CD4-positive, alpha-beta T cell treated with Interleukin-21 for 1 hour (primary cell): Measurements from ENCODE around the gene SLC41A3.
"Not testable (repeated sequence)": the region's sequence is repeated elsewhere in the genome, so short reads cannot be mapped to it uniquely, and the experiment has no call there.

Experiments
- DNase-seq: peaks from one replicate; pipeline ENCODE4 v3.0.0-alpha.2; 2020

Gene SLC41A3

DNA sequence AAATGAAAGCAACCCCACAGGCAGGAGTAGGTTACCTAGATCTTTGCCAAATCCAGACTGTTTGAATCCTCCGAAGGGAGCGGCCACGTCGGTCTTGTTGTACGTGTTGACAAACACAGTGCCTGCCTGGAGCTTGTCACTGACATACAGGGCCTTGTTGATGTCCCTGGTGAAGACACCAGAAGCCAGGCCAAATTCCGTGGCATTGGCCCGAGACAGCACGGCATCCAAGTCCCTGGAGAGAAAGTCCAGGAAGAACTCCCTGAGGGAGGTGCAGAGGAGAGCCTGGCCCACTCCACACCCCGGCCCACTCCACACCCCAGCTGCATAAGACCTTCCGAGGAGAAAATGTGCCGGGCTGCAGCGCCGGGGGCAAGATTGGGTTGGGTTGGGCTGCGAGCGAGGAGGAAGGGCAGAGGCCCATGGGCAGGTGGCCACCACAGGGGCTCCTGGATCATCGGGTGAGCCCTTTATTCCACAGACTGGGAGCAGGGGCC, 21.8 kb upstream of the SLC41A3 start:
- DNase-seq: no peak

DNA sequence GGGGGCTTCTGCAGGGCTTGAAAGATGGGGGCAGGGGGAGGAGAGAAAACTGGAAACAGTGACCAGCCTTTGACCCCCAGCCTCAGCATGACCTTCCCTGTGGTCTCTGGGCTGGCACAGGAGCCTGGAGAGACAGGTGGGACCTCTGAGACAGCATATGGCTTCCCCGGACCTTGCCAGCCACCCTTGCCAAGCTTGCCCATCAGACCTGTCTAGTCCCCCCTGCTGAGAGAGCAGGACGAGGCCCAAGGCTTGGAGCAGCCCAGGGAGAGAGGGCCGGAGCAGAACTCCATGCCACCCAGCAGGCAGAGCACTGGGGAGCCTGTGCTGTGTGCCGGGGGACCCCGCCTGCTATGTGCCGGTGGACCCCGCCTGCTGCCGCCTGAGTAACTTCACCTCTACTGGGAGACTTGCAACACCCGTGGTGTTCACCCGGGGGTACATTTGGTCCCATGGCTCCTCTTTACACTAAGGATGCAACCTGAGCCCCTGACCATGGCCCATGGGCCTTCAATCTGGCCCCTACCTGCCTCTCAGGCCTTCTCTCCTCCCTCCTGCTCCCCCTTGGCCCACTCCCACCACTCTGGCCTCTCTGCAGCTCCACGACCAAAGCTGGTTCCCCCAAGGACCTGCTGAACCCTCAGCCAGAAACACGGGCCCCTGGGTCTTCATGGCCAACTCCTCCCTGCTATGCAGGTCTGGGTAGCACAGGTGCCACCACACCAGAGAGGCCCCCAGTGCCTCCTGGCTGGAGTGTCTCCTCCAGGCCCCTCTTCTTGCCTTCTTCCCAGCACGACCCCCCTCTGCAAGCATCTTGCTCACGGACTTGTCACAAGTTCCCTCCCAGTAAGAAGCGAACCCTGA, 21.1 kb upstream of the SLC41A3 start:
- DNase-seq: no peak

DNA sequence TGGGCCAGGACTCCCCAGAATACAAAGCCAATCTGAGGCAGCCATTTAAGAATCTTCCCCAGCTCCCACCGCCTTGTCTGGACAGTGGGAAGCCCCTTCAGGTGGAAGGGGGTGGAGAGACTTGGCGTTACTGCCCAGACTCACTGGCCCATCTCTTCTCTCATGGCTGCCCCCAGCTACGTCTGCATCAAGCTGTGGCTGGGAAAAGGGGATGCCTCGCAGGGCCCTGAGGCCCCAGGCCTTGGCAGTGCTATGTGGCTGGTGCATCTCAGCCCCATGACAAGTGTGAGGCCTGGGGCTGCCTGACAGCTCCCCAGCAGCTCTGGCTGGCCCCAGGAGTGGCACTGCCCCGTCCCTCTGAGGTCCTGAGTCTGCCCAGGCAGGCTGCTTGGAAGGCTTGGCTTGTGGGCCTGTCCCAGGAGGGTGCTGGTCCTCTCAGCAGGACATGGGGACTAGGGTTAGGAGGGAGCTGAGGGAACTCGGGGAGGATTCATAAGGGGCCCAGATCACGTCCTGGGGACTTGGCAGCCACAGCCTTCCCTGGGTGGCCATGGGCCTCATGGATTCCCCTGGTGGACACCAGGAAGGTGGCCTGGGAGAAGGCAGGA, 20.2 kb upstream of the SLC41A3 start:
- no peak for DNase-seq

DNA sequence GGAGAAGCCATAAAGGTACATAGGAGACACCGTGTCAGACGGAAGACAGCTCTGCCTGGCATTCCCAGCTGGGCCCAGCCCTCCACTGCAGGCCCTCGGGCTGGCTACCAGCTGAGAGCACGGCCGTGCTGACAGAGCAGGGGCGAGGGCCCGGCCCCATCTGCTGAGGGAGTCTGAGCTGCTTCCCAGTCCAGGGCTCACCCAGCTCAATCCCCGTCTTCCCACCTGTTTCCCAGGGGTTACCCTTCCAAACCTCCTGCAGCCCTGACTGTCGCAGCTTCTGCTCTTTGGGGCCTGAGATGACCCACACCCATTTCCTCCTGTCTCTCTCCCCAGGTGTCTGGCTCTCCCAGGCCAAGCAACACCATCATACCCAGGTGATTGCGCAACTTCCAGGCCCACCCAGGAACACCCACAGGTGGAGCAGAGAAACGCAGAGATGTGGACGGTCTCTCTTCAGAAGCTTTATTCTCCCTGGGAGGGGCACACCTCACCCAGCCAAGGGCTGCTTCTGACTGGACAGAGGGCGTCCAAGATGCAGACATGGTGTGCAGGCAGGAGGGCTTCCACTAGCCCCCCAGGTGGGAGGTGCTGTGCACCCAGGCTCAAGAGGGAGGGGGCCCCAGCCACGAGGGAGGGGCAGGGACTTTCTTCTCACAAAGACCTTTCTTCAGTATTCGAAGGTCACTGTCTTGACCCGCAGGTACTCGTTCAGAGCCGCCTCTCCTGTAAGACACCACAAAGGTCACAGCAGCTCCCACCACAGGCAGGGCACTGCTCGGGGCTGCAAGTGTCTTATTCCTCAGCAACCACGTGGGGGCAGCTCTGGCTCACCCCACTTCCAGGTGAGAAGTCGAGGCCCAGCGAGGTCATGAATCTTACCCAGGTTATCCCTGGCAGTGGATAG, 19.4 kb upstream of the SLC41A3 start:
- DNase-seq: no peak

DNA sequence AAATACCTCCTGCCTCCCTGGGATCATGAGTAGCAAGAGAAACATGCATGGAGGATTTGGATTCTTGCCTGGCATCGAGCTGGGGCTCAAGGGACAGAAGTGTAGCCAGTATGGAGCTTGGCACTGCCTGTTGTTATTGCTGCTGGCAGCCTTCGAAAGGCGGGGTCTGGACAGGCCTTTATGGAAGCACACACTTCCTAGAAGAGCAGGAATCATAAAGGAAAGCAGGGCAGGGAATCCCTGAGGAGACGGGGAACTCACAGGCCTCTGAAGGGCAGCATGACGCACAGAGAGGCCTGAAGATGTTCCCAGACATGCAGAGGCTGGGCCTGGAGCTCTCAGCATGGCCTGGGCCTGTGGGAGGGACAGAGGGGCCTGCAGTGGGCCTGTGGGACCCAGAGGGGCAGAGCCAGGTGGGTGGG, 18.6 kb upstream of the SLC41A3 start:
- DNase-seq: no peak

DNA sequence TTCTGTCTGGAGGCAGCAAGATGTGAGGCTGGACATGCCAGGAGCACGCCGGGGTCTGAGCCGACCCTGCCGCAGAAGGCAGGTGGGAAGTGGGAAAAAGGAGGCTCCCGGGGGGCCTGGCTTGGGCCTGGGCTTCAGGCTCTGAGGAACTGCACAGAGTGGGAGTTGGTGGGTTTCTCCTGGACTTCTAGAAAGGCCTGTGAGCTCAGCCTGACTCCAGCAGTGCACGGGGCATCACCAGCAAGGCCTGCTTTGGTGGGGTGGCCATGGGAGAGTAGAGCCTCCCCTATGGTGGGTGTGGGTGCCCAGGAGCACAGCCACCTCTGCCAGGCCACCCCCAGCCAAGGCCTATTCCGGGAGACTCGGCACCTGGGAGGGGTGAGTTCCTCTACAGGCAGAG, 18.1 kb upstream of the SLC41A3 start:
- no peak for DNase-seq

DNA sequence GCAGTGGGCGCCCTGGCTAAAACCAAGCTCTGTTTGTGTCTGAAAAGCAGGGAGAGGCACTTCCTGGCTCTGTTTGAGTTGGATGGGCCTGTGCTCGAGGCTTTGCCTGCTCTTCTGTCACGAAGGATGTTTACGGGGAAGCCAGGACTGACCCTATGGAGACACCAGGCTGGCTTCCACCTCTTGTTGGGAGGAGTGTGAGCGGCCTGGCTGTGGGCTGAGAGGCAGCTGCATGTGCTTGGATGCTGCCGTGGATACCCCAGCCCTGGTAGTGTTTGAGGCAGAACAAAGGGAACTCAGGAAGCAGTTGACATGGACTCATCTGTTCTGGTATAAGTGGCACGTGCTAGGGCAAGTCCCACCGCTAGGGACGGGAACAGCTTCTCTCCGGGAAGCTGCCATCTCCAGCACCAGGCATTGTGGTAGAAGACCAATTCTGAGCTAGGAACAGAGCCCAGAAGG, 17.6 kb upstream of the SLC41A3 start:
- no peak for DNase-seq

DNA sequence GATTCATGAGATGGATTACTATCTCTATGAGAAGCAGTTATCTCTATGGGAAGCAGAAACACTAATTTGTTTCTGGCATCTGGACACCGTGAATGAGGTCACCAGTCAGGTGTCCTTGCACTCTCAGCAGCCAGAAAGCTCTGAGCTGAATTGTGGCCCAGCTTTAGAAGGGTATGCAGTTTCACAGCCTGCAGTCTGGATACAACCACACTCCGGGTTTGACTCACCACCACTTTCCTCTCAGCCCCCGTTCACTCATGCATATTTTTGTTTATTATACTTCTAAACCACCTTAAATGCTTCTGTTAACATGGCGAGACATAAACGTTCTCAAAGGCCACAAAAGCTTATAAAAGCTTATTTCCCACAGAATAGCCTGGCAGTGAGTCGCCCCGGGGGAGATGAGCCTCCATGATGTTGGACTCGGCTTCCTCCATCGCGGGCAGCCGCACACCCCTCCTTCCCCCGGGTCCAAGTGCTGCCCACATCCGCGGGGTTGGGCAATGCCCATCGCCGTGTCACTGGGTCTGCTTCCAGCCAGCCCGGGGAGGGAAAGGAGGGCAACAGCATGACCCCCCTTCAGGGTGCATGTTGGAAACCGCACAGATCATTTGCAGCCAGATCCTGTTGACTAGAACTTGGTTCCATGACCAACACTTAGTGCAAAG, 16.8 kb upstream of the SLC41A3 start:
- no peak for DNase-seq

DNA sequence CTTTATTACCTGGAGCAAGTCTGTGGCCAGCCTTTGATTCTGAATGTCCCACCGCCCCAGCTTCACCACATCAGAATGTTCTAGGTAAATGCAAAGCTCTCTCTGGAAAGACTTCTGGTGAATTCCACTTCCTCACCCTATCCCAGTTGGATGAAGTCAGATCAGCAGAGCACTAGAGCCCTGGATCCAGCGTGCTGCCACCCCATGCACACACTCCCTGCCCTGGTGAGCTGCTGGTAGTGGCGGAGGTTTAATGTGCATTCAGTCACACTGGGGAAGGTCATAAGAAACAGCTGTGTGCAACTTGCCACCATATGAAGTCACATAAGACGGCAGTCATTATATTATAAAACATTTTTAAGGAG, 16.3 kb upstream of the SLC41A3 start:
- DNase-seq: no peak

DNA sequence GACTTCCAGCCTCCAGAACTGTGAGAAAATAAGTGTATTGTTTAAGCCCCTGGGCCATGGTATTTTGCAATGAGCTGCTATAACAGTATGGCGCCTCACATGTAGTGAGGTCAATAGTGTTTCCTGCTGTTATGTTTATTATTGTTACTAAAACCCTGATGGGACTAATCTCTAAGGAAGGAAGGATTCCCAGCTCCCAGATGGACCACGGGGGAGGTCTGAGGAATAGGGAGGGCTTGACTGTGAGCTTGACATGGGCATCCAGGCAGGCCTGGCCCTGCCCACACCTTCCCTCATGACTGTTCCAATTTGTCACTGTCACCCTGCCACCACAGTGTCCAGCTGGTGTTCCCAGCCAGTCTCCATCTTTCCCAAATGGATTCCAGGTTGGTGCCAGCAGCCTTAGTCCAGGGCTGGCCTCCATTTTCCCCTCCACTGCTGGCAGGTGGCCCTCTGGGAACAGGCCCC, 14.5 kb upstream of the SLC41A3 start:
- no peak for DNase-seq

DNA sequence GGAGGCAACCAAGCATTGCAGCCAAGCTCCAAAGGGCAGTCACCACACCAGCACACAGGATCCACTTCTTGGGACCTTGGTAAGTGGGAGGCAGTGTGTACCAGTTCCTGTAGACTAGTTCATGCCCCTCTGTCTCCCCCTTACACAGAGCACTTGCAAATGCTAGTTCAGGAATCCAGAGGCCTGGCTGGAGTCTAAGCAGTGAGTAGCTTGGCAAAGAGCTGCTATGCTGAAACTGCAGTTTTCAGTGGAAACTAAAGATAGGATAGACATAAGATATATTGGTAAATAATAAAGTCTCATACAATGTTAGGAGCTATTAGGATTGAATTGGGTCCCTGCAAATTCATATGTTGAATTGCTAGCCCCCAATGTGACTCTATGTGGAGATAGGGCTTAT, 13.9 kb upstream of the SLC41A3 start:
- no peak for DNase-seq

DNA sequence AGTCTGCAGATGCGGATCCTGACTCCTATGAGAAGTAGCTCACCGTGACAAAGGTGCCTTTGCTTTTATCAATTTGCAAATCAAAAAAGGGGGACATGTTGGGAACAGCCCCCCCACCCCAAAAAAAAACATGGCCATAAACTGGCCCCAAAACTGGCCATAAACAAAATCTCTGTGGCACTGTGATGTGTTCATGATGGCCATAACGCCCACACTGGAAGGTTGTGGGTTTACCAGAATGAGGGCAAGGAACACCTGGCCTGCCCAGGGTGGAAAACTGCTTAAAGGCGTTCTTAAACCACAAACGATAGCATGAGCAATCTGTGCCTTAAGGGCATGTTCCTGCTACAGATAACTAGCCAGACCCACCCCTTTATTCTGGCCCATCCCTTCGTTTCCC, 12.3 kb upstream of the SLC41A3 start:
- not testable (repeated sequence) for DNase-seq

DNA sequence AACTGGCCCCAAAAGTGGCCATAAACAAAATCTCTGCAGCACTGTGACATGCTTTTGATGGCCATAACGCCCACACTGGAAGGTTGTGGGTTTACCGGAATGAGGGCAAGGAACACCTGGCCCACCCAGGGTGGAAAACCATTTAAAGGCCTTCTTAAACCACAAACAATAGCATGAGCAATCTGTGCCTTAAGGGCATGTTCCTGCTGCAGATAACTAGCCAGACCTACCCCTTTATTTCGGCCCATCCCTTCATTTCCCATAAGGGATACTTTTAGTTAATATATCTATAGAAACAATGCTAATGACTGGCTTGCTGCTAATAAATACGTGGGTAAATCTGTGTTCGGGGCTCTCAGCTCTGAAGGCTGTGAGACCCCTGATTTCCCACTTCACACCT, 8.2 kb upstream of the SLC41A3 start:
- not testable (repeated sequence) for DNase-seq

DNA sequence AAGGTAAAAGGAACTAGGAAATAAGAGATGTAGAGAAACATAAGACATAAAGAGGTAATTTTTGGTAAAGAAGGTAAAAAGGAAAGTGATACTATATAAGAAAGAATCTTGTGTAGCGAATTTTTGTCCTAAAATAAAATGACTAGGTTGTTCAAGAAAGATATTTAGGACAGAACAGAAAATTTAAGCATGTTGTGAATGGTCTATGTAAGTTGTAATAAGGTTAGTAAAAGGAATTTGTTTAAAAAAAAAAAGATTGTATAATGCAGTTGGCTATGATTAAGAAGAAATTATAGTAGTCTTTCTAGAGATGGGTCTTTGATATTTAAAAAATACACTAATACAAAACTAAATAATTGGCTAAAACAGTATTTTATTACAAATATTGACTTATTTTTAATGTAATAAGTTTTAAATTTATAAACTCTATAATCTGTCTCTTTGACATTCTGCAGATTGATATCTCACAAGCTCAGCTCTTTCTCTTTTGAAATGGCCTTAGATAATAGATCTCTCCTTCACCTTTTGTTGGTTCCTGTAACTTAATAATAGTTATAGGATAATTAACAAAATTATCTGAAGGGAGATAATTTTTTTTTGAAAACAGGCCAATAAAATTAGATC, 3.7 kb upstream of the SLC41A3 start:
- DNase-seq: no peak

DNA sequence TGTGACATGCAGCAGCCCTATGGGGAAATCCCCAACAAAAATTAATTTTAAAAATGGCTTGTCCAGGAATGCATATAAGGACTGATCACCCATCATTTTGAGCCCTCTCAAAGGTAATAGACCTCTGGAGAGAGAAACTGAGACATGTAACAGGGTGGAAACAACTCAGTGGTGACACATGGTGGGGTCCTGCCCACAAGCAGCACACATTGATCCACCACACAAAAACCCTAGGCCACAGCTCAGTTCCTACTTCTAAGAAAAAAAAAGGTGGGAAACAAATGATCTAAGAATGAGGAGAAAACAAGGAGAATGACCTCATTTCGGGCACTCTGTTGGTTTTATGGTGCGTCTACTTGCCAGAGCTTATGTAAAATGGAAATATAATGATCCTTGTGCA, 1.9 kb upstream of the SLC41A3 start:
- DNase-seq: no peak

DNA sequence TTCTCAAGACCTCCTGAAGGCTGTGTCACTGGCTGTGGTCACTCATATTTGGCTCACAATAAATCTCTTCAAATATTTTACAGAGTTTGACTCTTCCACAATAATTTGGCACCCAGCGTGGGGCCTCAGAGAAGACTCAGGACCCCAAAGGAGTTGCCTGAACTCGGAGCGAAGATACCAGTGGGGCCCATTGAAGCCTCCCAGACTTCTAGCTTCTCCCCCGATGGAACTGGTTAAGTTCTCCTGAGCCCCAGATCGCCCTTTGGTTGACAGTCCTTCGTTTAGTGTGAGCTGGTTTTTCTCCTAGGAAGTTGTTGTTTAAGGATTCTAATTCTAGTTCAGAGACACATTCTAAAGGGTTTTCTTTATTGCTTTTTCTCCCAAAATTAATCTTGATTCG, 1.4 kb upstream of the SLC41A3 start:
- no peak for DNase-seq

DNA sequence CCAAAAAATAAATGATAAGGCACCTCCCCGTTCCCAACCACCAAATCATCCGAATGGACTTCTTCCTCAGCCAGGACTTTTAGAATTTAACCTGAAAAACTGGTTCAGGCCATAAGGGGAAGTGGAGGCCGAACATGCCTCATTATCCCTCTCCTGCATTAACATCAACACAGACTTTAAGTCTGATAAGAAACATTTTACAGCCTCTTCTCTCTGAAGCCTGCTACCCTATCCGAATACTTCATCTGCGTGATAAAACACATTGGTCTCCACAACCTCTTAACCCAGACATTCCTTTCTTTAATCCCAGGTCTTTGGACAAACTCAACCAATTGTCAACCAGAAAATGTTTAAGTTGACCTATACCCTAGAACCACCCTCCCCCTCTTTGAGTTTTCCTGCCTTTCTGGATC, 850 bp upstream of the SLC41A3 start:
- no peak for DNase-seq

DNA sequence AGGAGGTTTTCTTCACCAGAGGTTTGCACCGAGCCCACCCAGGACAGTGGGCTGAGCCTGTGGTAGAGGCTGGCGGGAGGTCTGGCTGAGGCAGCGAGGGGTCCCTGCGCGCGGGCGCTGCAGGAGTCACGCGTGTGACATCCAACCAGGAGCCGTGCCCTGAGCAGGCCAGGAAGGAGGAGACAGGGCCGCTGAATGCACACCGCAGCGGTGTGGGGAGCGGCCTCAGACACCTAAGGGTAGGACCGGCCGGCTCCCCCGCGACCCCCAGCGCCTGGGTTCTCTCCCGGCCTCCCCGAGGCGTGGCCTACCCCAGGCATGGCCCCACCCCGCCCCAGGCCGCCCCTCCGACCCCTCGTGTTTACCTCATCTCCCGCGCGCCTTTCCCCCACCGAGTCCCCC, 412 bp downstream of the SLC41A3 start:
- DNase-seq: peak; percentile 49

DNA sequence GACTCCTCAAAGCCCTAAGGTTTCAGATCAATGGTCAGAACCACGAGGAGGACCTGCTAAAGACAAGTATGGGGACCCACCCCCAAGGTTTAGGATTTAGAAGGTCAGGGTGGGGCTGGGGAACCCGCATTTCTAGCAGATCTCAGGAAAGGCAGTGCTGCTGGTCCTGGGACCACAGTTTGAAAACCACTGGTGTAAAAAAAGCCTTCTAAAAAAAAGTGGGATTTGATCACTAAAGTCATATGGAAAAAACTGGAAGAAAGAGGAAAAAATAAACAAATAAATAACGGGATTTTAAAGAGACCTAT, 832 bp downstream of the SLC41A3 start:
- no peak for DNase-seq

DNA sequence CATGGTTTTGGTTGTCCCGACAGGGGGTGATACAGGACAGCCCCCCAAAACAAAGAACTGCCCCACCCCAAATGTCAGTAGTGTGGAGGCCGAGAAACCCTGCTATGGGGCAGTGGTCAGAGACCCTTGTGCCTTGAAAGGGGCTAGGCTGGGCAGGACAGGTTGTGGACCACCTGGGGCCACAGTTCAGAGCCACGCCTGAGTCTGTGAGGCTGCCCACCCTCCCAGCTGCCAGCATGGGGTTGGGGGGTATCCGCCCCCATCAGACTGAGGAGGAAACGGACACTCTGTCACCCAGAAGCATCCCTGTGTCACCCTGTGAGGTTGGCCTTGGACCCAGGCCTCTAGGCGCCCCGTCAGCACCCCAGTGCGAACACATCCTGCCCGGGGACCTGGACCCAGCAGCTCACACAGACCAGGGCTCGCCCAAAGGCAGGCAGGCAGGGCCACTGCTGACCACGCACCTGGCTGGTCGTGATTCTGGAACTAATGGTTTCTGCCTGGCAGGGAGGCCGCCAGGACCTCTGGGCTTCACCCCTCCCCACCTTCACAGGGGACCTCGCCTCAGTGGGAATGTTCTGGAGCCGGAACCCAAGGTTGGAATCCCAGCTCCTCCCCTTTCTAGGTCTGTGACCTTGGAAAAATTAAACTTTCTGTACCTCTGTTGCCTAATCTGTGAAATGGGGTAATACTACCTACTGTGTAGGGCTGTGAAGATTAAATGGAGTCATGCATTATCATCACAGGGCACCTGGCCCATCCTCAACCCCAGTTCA, 1.4 kb downstream of the SLC41A3 start:
- DNase-seq: no peak

DNA sequence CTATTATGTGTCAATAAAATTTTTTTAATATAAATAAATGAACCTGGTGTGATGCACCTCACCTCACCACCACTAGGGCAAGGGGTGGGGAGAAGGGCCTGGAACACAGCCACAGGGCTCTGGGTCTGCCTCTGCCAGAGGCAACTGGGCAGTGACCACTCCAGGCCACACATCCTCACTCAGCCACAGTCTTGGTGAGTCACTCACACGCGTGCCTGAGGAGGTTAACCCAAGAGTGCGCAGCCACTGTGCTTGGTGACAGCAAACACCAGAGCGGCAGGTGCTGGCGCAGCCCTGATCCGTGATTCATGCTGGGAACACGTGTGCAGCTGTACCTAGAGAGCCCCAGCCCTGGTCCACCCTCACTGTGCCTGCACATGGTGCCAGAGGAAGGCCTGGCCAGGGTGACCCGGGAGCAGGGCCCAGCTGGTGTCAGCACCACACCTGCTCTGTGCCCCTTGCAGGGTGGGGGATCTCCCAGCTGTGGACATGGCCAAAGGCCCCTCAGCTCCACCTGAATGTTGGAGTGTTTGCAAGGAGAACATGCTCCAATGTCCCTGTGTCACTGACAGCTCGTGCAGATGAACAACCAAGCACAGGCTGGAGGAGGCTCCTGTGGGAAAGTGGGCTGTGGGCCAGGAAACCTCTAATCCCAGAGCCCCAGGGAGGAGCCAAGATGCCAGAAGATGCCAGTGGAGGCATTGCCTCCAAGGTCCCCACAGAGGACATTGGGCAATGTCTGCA, 2.1 kb downstream of the SLC41A3 start:
- no peak for DNase-seq
